HG03045 (cell line): ENCODE measurements around the gene DRG2.

Experiments used
- ATAC-seq: cut with Tn5 transposase; IDR thresholded peaks from one replicate; pipeline ENCODE4 v1.9.1; 2021; ENCODE audit warnings: mild to moderate bottlenecking, moderate library complexity; ENCODE audit not compliant: unreplicated experiment

Gene DRG2

DNA sequence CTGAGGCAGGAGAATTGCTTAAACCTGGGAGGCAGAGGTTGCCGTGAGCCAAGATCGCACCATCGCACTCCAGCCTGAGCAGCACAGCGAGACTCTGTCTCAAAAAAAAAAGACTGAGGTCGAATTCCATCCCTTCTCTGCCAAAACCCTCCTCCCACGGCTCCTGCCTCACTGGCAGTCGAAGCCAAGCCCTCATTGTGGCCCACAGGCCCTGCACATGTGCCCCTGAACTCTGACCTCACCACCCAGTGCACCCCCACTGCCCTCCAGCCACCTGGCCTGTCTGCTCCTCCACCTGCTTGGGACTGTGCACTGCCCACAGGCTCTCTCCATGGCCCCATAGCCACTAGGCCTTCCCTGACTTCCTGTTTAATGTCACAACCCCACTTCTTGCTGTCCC lies 27.8 kb downstream of the DRG2 start:
- no peak for ATAC-seq

DNA sequence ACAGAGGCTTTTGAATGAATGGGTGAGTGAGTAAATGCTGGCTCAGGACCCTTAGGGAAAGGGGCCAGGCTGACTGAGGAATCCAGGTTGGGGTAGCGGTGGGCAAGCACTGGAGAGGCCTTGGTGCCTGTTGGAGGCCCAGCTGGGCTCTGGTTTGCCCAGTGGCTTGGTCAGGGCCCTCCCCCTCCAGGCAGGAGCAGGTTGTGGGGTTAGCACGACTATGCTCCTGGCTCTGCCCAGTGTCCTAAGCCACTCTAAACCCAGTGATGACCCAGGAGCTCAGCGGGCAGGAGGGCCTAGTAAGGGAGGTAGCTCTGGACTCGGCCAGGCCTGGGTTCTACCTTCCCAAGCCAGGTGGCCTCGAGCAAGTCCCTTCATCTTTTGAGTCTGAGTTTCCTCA lies 28.3 kb downstream of the DRG2 start:
- no peak for ATAC-seq

- no peak for ATAC-seq
These were observed 29.8 kb downstream of the DRG2 start for GRCh38 chr17:18117533-18117932.

DNA sequence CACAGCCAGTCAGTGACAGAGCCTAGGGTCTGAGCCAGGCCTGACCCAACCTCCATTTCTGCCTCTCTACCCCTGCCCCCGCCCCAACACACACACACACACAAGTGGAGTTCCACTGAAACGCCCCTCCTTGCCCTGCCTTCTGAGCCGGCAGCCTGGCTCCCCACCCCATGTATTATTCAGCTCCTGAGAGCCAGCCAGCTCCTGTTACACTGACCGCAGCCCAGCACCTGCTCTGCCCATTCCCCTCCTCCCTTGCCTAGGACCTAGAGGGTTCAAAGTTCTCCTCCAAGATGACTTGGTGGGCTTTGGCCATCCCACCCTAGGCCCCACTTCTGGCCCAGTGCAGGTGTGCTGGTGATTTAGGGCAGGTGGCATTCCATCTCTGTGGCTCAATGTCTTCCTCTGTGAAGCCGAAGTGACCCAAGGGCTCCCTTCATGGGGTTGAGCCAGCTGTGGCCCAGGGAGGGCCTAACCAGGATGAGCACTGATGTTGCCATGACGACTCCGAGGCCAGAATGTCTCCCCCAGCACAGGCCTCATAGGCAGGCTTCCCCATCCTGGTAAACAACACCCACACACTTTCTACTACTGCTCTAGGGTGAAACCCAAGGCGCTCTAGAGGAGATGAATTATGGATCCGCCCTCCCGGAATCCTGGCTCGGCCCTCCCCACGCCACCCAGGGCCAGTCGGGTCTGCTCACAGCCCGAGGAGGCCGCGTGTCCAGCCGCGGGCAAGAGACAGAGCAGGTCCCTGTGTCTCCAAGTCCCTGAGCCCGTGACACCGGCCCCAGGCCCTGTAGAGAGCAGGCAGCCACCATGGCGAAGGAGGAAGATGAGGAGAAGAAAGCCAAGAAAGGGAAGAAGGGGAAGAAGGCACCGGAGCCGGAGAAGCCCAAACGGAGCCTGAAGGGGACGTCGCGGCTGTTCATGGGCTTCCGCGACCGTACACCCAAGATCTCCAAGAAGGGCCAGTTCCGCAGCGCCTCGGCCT lies 30.5 kb downstream of the DRG2 start:
- ATAC-seq, result no peak

- no peak for ATAC-seq
These were observed 31.5 kb downstream of the DRG2 start for GRCh38 chr17:18119166-18119745.

GRCh38 chr17:18119938-18120337 lies 32.2 kb downstream of the DRG2 start:
- ATAC-seq, result no peak

GRCh38 chr17:18120461-18121017 lies 32.8 kb downstream of the DRG2 start:
- no peak for ATAC-seq

DNA sequence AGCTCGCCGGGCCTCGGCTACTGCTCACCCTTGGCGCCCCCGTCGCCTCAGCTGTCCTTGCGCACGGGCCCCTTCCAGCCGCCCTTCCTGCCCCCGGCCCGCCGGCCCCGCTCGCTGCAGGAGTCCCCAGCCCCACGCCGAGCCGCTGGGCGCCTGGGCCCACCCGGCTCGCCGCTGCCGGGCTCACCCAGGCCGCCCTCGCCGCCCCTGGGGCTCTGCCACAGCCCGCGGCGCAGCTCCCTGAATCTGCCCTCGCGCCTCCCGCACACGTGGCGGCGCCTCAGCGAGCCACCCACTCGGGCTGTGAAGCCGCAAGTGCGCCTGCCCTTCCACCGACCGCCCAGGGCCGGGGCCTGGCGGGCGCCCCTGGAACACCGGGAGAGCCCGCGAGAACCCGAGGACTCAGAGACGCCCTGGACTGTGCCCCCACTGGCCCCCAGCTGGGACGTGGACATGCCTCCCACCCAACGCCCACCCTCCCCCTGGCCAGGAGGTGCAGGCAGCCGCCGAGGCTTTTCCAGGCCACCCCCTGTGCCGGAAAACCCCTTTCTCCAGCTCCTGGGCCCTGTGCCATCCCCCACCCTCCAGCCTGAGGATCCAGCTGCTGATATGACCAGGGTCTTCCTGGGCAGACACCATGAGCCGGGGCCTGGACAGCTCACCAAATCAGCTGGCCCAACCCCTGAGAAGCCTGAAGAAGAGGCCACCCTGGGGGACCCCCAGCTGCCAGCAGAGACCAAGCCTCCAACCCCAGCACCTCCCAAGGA lies 33.6 kb downstream of the DRG2 start:
- ATAC-seq, result no peak

DNA sequence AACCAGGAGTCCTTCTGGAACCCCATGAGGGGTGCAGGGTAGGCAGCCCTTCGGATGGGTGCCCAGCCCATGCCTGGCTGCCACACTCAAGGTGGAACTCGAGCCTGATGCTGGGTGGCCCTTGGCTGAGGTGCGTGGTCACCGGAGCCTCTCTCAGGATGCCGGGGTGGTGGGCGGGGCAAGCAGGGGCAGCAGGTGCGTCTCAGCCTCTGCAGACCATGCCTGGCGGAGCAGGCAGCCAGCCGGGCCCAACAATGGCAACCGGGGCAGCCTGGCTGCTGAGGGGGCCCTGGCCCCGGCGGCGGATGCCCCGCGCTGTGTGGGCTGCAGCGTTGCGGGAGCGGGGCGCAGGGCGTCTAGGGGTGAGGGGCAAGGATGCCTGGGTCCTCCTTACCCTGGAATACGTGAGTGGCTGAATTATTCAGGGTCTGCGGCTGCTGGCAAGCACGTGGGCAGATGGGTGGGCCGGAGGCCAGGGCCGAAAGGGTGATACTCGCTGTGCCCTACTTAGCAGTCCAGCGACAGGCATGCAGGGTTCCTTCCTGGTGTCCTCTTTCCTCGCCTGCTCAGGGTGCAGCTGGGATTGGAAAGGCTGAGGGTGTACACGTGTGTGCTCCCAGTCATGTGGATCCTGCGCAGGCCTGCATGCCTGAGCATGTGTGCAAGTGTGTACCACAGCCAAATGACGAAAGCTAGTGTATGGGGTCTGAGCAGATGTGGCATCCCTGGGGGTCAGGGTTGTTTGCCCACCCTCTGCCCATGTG lies 35.4 kb downstream of the DRG2 start:
- ATAC-seq, result no peak

- no peak for ATAC-seq
These were observed 36.8 kb downstream of the DRG2 start for GRCh38 chr17:18124345-18125126.

DNA sequence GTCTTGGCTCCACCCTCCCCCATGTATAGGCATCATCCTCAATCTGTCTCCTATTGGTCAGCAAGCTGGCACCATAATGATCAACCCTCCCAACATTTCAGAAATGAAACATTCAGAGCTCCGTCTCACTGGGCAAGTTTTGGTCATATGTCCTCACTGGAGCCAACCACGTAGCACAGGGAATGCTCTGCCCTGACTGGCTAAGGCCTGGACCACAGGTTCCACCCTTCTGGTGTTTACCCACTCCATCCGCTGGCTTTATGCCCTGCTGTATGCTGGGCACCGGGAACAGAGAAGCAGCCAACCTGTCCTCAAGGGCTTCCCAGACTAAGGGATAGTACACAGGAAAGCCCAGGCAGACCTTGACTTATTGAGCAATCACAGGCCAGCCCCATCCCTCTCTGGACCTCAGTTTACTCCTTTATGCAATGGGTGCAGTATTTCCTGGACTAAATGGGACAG lies 41.3 kb downstream of the DRG2 start:
- ATAC-seq, result no peak

GRCh38 chr17:18132711-18133110 lies 45.0 kb downstream of the DRG2 start:
- no peak for ATAC-seq

GRCh38 chr17:18136357-18136756 lies 48.6 kb downstream of the DRG2 start:
- no peak for ATAC-seq

DNA sequence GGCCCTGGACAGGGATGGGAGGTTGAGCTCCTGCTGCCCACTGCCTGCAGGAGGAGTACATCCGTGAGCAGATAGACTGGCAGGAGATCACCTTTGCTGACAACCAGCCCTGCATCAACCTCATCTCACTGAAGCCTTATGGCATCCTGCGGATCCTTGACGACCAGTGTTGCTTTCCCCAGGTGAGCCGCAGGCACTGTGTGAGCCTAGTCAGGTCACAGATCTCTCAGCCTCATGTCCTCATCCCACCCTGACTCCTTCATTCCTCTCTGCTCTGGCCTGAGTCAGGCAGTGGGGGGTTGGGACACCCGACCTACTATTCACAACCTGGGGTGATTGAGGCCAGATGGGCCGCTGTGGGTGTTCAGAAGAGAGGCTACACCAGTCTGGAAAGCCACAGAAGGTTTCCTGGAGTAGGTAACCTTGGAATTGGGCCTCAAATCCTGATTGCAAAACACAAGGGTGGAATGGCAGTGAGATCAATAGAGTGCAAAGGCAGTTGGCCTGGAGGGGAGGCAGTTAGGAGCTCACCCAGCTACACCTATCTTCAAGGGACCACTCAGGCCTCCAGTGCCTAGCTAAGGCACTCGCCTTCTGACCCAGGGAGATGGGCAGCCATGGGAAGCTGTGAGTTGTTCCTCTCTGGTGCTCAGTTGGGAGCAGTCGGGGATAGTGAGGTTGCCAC lies 50.5 kb downstream of the DRG2 start:
- ATAC-seq, result no peak

- no peak for ATAC-seq
These were observed 51.3 kb downstream of the DRG2 start for GRCh38 chr17:18139092-18139491.

DNA sequence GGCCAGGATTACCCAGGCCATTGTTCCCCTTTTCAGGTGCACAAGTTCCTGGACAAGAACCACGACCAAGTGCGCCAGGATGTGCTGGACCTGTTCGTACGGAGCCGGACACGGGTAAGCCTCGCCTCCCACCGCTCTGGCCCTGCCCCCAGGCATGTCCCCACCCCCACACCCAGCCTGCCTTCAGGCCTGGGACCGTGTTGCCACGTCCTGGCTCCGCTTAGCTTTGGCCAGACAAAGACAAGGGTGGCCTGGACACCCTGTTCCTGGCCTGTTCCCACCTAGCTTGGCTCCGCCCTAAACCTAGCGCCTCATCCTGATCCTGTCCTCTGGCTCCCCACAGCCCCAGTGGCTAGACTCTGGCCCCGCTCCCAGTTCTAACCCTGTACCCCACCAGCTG lies 51.8 kb downstream of the DRG2 start:
- no peak for ATAC-seq

DNA sequence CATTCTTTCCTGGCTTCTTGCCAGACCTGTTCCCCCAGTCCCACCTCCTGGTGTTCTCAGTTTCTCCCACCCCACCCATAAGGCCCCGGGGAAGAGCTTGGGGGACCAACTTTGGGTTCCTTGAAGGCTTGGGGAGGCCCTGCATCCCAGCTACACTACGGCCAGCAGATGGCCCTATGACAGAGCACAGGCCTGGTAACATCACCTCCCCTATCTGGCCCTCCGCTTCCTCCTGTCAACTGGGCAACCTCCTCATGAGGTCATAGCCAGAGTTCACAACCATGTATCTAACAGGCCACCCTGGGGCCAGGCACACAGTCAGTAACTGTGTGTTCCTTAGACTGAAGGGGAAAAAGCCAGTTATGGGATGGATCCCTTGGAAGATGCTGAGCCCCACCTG lies 52.2 kb downstream of the DRG2 start:
- no peak for ATAC-seq

DNA sequence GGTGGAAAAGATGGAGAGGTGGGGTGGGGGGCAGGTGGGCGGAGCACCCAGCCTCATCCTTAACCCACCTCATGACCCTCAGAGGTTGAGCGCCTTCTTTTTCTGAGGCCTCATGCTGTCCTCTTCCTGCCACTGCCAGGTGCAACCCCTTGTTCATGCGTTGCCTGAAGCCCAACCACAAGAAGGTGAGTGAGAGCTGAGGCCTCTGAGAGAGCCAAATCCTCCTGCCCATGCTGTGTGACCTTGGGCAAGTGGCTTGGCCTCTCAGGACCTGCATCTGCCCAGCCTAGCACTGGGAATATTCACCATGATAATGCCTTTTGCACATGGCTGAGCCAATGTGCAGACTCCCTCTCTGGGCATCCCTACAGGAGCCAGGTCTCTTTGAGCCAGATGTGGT lies 52.9 kb downstream of the DRG2 start:
- no peak for ATAC-seq

- no peak for ATAC-seq
These were observed 53.6 kb downstream of the DRG2 start for GRCh38 chr17:18141210-18141803.
